A204.1 (cell line): ENCODE results near the gene BICRA.
A peak's percentile ranks its signal among the peaks of the same experiment; 100 is the strongest.
"Not testable (repeated sequence)": the region's sequence is repeated elsewhere in the genome, so short reads cannot be mapped to it uniquely, and the experiment has no call there.

Source experiments
- FAIRE-seq: peaks from 2 replicates; lab custom pipeline; 2012; peaks lifted over from hg19 to GRCh38; lab: Jason Lieb, UNC

Gene BICRA

GRCh38 chr19:47694466-47695273, 85.7 kb downstream of the BICRA start:
- FAIRE-seq, result no peak

- no peak for FAIRE-seq
Measured at GRCh38 chr19:47695533-47696262, 86.8 kb downstream of the BICRA start.

GRCh38 chr19:47696635-47697034, 87.7 kb downstream of the BICRA start:
- FAIRE-seq, result no peak

- FAIRE-seq, result peak; percentile 56
Measured at GRCh38 chr19:47697863-47698609, 89.1 kb downstream of the BICRA start.

- FAIRE-seq, result no peak
Measured at GRCh38 chr19:47698631-47699359, 89.9 kb downstream of the BICRA start.

- FAIRE-seq, result no peak
Measured at GRCh38 chr19:47699360-47699917, 90.5 kb downstream of the BICRA start.

- no peak for FAIRE-seq
Measured at GRCh38 chr19:47700934-47701716, 92.2 kb downstream of the BICRA start.

- no peak for FAIRE-seq
Measured at GRCh38 chr19:47701717-47702552, 93.0 kb downstream of the BICRA start.

- no peak for FAIRE-seq
Measured at GRCh38 chr19:47702671-47703070, 93.7 kb downstream of the BICRA start.

- FAIRE-seq, result no peak
Measured at GRCh38 chr19:47703301-47703700, 94.4 kb downstream of the BICRA start.

GRCh38 chr19:47704024-47704423, 95.1 kb downstream of the BICRA start:
- FAIRE-seq, result no peak

GRCh38 chr19:47704656-47705055, 95.7 kb downstream of the BICRA start:
- no peak for FAIRE-seq

- no peak for FAIRE-seq
Measured at GRCh38 chr19:47707135-47707925, 98.4 kb downstream of the BICRA start.

- FAIRE-seq, result no peak
Measured at GRCh38 chr19:47711652-47712242, 102.8 kb downstream of the BICRA start.

GRCh38 chr19:47713046-47714021, 104.4 kb downstream of the BICRA start, which contains the start of gene EHD2:
EHD2 (plus strand) TSS chr19:47713422; CDS start chr19:47716613, 3,191 bp downstream.
- no peak for FAIRE-seq

GRCh38 chr19:47714339-47714738, 105.4 kb downstream of the BICRA start:
- no peak for FAIRE-seq

- FAIRE-seq, result not testable (repeated sequence)
Measured at GRCh38 chr19:47714855-47715254, 105.9 kb downstream of the BICRA start.
